Activated CD4-positive, CD25-positive, alpha-beta regulatory T cell treated with anti-CD3 and anti-CD28 coated beads, Interleukin-2, amount 50 U/mL, for 24 hours (primary cell): ENCODE data around the gene TSPAN9.

Experiments used
- ATAC-seq, 2 donors: fragments of 150-1000 bp; cut with Tn5 transposase; one replicate each; pipeline ENCODE4 v1.10.0; 2021; ENCODE audit warnings: mild to moderate bottlenecking in 1 of 2, moderate library complexity in 1 of 2

TSPAN9 gene

GRCh38 chr12:3213768-3214167, 136.6 kb downstream of the TSPAN9 start:
- no peak for ATAC-seq

- ATAC-seq = no peak
Measured at GRCh38 chr12:3214526-3215365, 137.6 kb downstream of the TSPAN9 start.

GRCh38 chr12:3215410-3215975, 138.3 kb downstream of the TSPAN9 start:
- no peak for ATAC-seq

GRCh38 chr12:3216097-3216496, 138.9 kb downstream of the TSPAN9 start:
- ATAC-seq = no peak

- no peak for ATAC-seq
Measured at GRCh38 chr12:3216726-3217682, 139.8 kb downstream of the TSPAN9 start.

GRCh38 chr12:3217683-3218079, 140.5 kb downstream of the TSPAN9 start:
- ATAC-seq = no peak

- ATAC-seq = no peak
Measured at GRCh38 chr12:3218228-3219171, 141.3 kb downstream of the TSPAN9 start.

- ATAC-seq = no peak
Measured at GRCh38 chr12:3219233-3219632, 142.1 kb downstream of the TSPAN9 start.

GRCh38 chr12:3220382-3221321, 143.5 kb downstream of the TSPAN9 start:
- no peak for ATAC-seq

GRCh38 chr12:3222306-3222705, 145.1 kb downstream of the TSPAN9 start:
- no peak for ATAC-seq

- ATAC-seq = no peak
Measured at GRCh38 chr12:3222979-3223378, 145.8 kb downstream of the TSPAN9 start.

- no peak for ATAC-seq
Measured at GRCh38 chr12:3223601-3224529, 146.7 kb downstream of the TSPAN9 start.

GRCh38 chr12:3224530-3224903, 147.3 kb downstream of the TSPAN9 start:
- no peak for ATAC-seq

- ATAC-seq = no peak
Measured at GRCh38 chr12:3225154-3225795, 148.1 kb downstream of the TSPAN9 start.

GRCh38 chr12:3225796-3226180, 148.6 kb downstream of the TSPAN9 start:
- no peak for ATAC-seq

GRCh38 chr12:3226264-3226663, 149.1 kb downstream of the TSPAN9 start:
- no peak for ATAC-seq

- no peak for ATAC-seq
Measured at GRCh38 chr12:3227076-3227975, 150.1 kb downstream of the TSPAN9 start.

- ATAC-seq = no peak
Measured at GRCh38 chr12:3228552-3228951, 151.4 kb downstream of the TSPAN9 start.
